AG04450 (cell line): ENCODE measurements around the gene MEIS2. TPM values are rescaled to one million over a fixed set of nuclear protein-coding genes. Genes with fewer than 3 reads are reported as not detected.
A peak's percentile ranks its signal among the peaks of the same experiment; 100 is the strongest.

ENCODE experiments used
- CTCF ChIA-PET: fragments of 300-600, 350-600 bp; formaldehyde crosslinking; extraction: SDS; loops from one replicate; lab custom pipeline; 2022; ENCODE audit warnings: antibody characterized with exemption, inconsistent platforms; lab: Charles Lee
- POLR2A ChIA-PET: fragments of 350-600 bp; formaldehyde crosslinking; extraction: SDS; loops from one replicate; lab custom pipeline; 2021; ENCODE audit warnings: antibody characterized with exemption, inconsistent platforms; lab: Yijun Ruan, JAX
- DNase-seq: peaks from one replicate; pipeline ENCODE4 v3.0.0-alpha.2; 2011; ENCODE audit warnings: low read depth, low spot score
- H3K27ac ChIP-seq: one replicate; pipeline ENCODE4 v1.5.1; 2012; ENCODE audit warnings: low read depth, low read length, control low read depth
- H3K27me3 ChIP-seq: one replicate; pipeline ENCODE4 v1.6.0; 2012; ENCODE audit warnings: low read length; ENCODE audit not compliant: control insufficient read depth, insufficient read depth
- H3K4me3 ChIP-seq: 2 replicates; pipeline ENCODE4 v1.5.1; 2011; ENCODE audit warnings: mild to moderate bottlenecking, low read depth, low read length, control low read depth
- H3K9me3 ChIP-seq: 2 replicates; pipeline ENCODE4 v1.5.1; 2012; ENCODE audit warnings: low read length; ENCODE audit not compliant: control insufficient read depth, insufficient read depth
- polyA plus RNA-seq: library from polyadenylated mRNA; depleted of rRNA; stranded (reverse); fragments of >200 nt; gene quantifications from 2 replicates; pipeline ENCODE4 v1.2.3, GENCODE V29; 2011
- TF ChIP-seq, protein P1 (sequence below): IDR thresholded peaks from 2 replicates; pipeline ENCODE4 v1.5.1; 2011; ENCODE audit warnings: low read depth, low read length, control low read depth, inconsistent platforms

The MEIS2 gene
- polyA plus RNA-seq, 1 experiment: 31.7 TPM

DNA sequence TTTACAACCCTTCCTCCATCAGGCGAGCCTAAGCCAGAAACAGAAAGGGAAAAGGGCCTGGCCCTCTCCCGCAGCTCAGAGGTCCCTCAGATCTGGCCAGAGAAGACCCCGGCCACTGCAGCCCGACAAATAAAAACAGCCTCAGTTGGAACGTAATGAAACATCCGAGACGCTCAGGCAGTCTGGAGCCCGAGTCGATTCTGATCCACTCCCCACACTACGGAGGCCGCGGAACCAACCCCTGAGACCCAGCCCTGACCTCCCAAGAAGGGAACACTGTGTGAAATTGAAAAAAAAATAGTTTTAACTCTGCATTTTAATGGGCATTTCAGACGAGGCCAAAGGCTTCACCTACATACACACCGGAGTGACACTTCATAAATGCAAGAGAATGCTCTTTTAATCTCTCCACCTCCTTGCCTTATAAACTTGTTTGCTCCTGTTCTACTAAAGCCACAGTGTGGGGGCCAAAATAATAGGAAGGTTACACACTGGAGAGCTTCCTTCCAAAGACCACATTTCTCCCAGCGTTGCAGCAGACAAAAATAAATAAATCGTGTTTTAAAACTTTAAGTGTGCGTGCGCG lies 3.7 kb downstream of the MEIS2 start:
- peak overlapping the region; percentile 95 for H3K4me3 ChIP-seq
- TF ChIP-seq, protein P1, sequence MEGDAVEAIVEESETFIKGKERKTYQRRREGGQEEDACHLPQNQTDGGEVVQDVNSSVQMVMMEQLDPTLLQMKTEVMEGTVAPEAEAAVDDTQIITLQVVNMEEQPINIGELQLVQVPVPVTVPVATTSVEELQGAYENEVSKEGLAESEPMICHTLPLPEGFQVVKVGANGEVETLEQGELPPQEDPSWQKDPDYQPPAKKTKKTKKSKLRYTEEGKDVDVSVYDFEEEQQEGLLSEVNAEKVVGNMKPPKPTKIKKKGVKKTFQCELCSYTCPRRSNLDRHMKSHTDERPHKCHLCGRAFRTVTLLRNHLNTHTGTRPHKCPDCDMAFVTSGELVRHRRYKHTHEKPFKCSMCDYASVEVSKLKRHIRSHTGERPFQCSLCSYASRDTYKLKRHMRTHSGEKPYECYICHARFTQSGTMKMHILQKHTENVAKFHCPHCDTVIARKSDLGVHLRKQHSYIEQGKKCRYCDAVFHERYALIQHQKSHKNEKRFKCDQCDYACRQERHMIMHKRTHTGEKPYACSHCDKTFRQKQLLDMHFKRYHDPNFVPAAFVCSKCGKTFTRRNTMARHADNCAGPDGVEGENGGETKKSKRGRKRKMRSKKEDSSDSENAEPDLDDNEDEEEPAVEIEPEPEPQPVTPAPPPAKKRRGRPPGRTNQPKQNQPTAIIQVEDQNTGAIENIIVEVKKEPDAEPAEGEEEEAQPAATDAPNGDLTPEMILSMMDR: no peak
- ChIA-PET POLR2A (no interaction called here), CTCF (no interaction called here)
- H3K27ac ChIP-seq: no peak overlapping the region
- no peaks in the 10 kb centered on the region; the same call in 1 of the 2 replicates for H3K9me3 ChIP-seq
- DNase-seq: no peak
- H3K27me3 ChIP-seq: no peaks in the 10 kb centered on the region

DNA sequence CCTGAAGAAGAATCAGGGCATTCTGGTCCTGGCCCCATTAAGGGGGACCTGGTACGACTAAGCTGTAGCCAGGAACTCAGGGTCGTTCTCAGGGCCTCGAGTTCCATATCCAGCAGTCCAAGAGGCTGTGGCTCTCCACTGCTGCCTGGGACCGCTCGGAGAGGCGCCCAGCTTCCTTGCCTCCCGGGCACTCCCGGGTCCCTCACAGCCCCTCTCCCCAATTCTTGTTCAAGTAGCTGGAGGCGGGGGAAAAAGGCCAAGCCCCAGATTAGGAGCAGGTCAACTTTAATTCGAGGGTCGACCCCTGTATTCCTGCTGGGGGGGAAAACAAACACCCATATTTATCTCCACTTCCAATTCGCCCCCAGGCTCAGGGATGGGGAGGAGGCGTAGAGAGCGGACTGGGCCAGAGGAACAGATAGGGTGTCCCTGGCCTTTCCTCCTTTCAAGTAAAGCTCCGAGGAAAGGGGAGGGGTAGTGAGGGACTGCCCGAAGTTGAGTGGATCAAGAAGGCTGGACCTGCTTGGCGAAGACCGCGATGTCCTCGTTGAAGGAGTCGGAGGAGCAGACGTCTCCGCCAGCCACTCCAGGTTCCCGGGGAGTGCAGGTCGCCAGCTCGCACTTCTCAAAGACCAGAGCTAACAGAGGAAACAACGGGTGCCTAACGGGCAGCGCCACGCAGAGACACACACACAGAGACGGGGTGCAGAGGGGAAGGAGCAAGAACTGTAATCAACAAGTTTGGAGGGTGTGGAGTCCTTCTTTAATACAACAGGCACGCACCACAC lies 4.4 kb downstream of the MEIS2 start:
- ChIA-PET POLR2A (no interaction called here), CTCF (no interaction called here)
- Histone ChIP-seq H3K4me3 (no peak overlapping the region; the same call in 1 of the 2 replicates), H3K9me3 (no peaks in the 10 kb centered on the region; the same call in 1 of the 2 replicates), H3K27ac (no peak overlapping the region), H3K27me3 (no peaks in the 10 kb centered on the region)
- TF ChIP-seq, protein P1: no peak
- no peak for DNase-seq

DNA sequence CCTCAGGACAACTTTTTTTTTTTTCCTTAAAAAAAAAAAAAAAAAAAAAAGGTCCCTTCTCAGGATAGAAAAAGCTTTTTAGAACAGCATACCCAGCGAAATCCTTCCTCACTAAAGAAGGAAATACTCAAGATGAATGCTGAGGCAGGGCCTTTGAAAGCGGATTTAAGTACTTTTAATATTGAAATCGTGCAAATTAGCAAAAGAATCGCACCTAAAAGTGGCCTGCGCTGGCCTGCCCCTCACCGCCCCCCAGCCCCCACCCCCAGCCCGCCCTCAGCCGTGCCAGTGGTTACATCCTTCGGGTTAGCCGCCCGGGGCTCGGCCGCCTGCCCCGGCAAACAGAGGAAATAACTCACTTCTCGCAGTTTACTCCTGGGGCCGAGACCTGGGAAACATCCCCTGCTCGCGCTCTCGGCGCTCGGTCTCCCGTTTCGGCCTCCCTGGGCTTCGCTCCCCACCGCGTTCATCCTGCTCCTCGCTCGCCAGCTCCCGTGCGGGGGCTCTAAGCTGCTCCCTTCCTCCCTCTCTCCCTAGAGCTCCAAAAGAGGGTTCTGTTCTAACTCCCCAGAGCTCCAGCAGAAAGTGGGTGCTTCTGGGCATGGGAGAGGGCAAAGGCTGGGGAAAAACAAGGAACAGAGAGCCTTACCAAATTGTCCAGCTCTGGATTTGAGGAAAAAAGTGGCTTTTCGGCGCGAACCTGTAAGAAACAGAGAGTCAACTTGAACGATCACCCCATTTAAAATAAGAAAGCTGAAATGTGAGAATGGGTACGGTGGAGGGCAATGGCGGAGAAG lies 5.2 kb downstream of the MEIS2 start:
- TF ChIP-seq, protein P1: no peak
- POLR2A ChIA-PET: no interaction called here
- H3K27me3 ChIP-seq: no peaks in the 10 kb centered on the region
- H3K9me3 ChIP-seq: no peaks in the 10 kb centered on the region; the same call in 1 of the 2 replicates
- H3K4me3 ChIP-seq: no peak overlapping the region
- CTCF ChIA-PET: interaction anchor here (0.7 kb wide), 1 partner anchor 9 kb away, joined by 4 read pairs; no protein-coding TSS in a partner anchor
- no peak overlapping the region for H3K27ac ChIP-seq
- no peak for DNase-seq

DNA sequence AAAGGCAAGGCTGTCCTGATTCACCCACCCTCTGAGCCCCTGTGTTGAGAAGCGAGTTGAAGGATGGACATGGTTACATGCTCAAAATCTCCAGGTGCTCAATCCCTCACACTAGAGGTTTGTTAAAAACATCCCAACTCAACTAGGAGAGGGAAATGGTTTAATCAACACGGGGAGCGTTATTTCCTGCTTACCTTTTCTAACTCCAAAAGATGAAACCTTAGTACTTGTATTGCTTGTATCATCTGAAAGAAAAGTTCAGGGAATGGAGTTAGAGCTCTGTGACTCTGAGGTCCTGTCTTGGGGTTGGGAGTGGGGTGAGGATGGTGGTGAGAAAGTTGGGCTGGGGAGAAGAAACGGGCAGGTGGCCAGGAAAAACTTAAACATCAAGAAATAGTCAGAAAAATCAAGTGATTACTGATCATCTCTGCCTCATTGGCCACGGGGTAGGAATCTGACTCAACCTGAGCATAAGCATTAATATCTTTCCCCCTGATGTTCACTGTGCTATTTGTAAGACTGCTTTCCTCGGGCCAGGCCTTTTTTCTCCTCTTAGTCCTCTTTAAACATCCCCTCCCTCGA lies 5.9 kb downstream of the MEIS2 start:
- ChIA-PET CTCF (interaction anchor here (0.7 kb wide), 1 partner anchor 9 kb away, joined by 4 read pairs; no protein-coding TSS in a partner anchor), POLR2A (no interaction called here)
- no peak for DNase-seq
- Histone ChIP-seq H3K27me3 (no peaks in the 10 kb centered on the region), H3K27ac (peak overlapping the region; percentile 31), H3K4me3 (no peak overlapping the region), H3K9me3 (no peaks in the 10 kb centered on the region; the same call in 1 of the 2 replicates)
- TF ChIP-seq, protein P1: no peak
